ENCODE measurements around the gene ERN1.

ERN1 gene

DNA sequence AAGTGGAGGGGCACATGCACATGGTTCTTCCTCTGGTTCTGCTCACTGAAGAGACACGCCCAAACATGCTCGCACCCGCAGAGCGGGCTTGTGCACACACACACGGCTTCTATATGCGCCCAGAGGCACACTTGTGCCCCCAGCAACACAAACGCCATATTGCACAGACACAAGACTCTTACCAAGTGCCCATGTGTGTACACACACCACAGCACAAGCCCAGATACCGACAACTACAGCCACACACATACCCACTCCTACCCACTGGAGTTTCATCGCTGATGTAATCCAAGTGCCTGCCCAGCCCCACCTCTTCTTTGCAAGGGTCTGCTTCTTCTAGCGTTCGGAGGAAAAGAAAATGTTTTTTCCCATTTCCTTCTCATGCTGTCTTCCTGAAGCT lies 138.3 kb downstream of the ERN1 start:
- DNase-seq = no peak

DNA sequence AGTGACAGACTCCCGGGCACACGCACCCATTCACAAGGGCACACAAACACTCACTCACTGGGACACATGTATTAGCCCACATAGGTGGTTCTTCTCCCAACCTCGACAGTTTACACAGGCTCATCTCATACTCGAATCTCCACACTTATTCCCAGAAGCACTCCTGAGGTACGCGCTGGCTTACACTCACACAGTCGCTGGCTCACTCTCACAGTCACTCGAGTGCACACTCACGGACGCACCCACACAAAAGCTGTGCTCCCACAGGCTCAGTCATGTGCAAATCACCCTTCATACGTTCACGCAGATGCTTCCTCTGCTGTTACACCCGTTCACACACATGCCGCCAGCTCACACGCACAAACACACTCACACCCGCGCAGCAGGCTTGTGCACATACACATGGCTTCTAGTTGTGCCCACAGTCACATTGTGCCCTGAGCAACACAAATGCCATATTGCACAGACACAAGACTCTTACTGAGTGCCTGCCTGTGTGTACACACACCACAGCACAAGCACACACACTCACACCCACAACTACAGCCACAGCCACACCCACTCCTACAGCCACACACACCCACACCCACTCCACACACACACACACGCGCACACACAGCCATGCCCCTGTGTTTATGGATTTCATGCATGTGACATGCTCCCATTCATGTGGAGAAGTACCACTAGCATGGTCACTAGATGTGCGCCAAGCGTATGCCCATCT lies 140.2 kb downstream of the ERN1 start:
- no peak for DNase-seq
- peaks cover 7% of the 10 kb centered on the region; the same call in 1 of the 2 replicates for H3K27me3 ChIP-seq
- no peaks in the 10 kb centered on the region for H3K9me3 ChIP-seq

More for the DNA sequence above, 138.3 kb downstream of the ERN1 start:
- Histone ChIP-seq H3K9me3 (no peaks in the 10 kb centered on the region), H3K27me3 (peaks cover 7% of the 10 kb centered on the region; the same call in 1 of the 2 replicates), H3K36me3 (no peaks in the 10 kb centered on the region), H3K4me1 (no peaks in the 10 kb centered on the region), H3K4me3 (ENCODE audit: low read depth, low read length) (no peak overlapping the region)
- TF ChIP-seq CTCF (IDR thresholded peaks at IDR 0.05; ENCODE audit: low read depth, low read length) = no peak

More for the DNA sequence above, 140.2 kb downstream of the ERN1 start:
- H3K4me3 ChIP-seq (ENCODE audit: low read depth, low read length) = no peak overlapping the region
- no peaks in the 10 kb centered on the region for H3K4me1 ChIP-seq
- H3K36me3 ChIP-seq = no peaks in the 10 kb centered on the region
- TF ChIP-seq CTCF (IDR thresholded peaks at IDR 0.05; ENCODE audit: low read depth, low read length) = no peak

Measured in BE2C (cell line).